Gastrocnemius medialis (tissue), 4 donors: ENCODE measurements around the gene EEF1B2. TPM values are rescaled to one million over a fixed set of nuclear protein-coding genes. Genes with fewer than 3 reads are reported as not detected.

ENCODE experiments used
- ATAC-seq, 2 donors: fragments of 150-250 bp; one replicate each; pipeline ENCODE4 v1.9.1; 2016
- DNase-seq, 2 donors: peaks; one replicate each; pipeline ENCODE4 v3.0.0-alpha.2; 2019
- H3K27ac ChIP-seq, 4 donors: fragments of 200-600 bp; sonication (generic); 1 replicate in 1 of 4; 2 replicates in 3 of 4; pipeline ENCODE4 v1.5.1; 2016 to 2018; ENCODE audit warnings: mild to moderate bottlenecking in 2 of 4, moderate library complexity in 1 of 4
- H3K27me3 ChIP-seq, 3 donors: fragments of 200-600 bp; sonication (generic) in 2 of 3; 1 replicate in 1 of 3; 2 replicates in 2 of 3; pipeline versions ENCODE4 v1.5.1 to v1.6.0; 2016 to 2019; ENCODE audit warnings: mild to moderate bottlenecking in 1 of 3, moderate library complexity in 1 of 3
- H3K36me3 ChIP-seq, 2 donors: fragments of 200-600 bp; sonication (generic) in 1 of 2; one replicate each; pipeline ENCODE4 v1.5.1; 2017 to 2018
- H3K4me1 ChIP-seq, 2 donors: fragments of 200-600 bp; sonication (generic) in 1 of 2; one replicate each; pipeline ENCODE4 v1.5.1; 2016 to 2017; ENCODE audit warnings: mild to moderate bottlenecking in 2 of 2
- H3K4me3 ChIP-seq, 4 donors: fragments of 200-600 bp; sonication (generic) in 3 of 4; 1 replicate in 1 of 4; 2 replicates in 3 of 4; pipeline ENCODE4 v1.5.1; 2016 to 2019; ENCODE audit warnings: mild to moderate bottlenecking in 2 of 4
- H3K9me3 ChIP-seq, 3 donors: fragments of 200-600 bp; sonication (generic) in 2 of 3; 1 replicate in 1 of 3; 2 replicates in 2 of 3; pipeline ENCODE4 v1.5.1; 2016 to 2019
- POLR2A ChIP-seq, 2 donors: fragments of 450-650 bp; IDR thresholded peaks; one replicate each; pipeline ENCODE4 v1.6.1; 2017; ENCODE audit warnings: antibody characterized with exemption in 2 of 2, mild to moderate bottlenecking in 2 of 2, moderate library complexity in 2 of 2
- in situ Hi-C, 4 donors: fragments of 200-750 bp; cut with MboI; loops; one replicate each; pipeline versions ENCODE4 v1.15.0 to v1.8.0; 2017; ENCODE audit warnings: low sequenced_read_pairs in 4 of 4
- intact Hi-C: fragments of 100-400 bp; cut with DNase I; formaldehyde crosslinking; loops from one replicate; pipeline ENCODE4 v1.15.1; 2023; ENCODE audit warnings: low total_unique reads
- total RNA-seq, 4 donors: library from RNA; depleted of rRNA; stranded (reverse); fragments of >200 nt; gene quantifications; one replicate each; pipeline versions ENCODE4 v1.1.0 to v1.2.3, GENCODE V29; 2016
- TF ChIP-seq, protein P1 (sequence below), 5 experiments: fragments of 450-650 bp in 3 of 5; fragments of 200-600 bp in 2 of 5; sonication (generic) in 2 of 5; IDR thresholded peaks in 4 of 5; conservative IDR thresholded peaks in 1 of 5; 1 replicate in 4 of 5; 2 replicates in 1 of 5; pipeline ENCODE4 v1.5.1; 2016 to 2019; ENCODE audit warnings: antibody characterized with exemption in 5 of 5, mild to moderate bottlenecking in 3 of 5, moderate library complexity in 3 of 5

EEF1B2 gene
- total RNA-seq, 4 donors from 2014 or later, result 370 to 590 (median 448) TPM

GRCh38 chr2:206144383-206144782, 15.3 kb upstream of the EEF1B2 start:
- DNase-seq, result no peak
- H3K27me3 ChIP-seq, result no peaks in the 10 kb centered on the region
- in situ Hi-C loops (loop anchor here in 1 of 4 donors (10.0 kb wide), 1 partner anchor 70 kb away; no protein-coding TSS in a partner anchor), intact Hi-C loops (no loop called here)
- no peak for ATAC-seq
- H3K36me3 ChIP-seq, result peaks cover 8 to 100% of the 10 kb centered on the region in 2 donors
- no peaks in the 10 kb centered on the region for H3K9me3 ChIP-seq
- H3K4me1 ChIP-seq, result no peaks in the 10 kb centered on the region
- no peak overlapping the region for H3K4me3 ChIP-seq
- TF ChIP-seq, protein P1, sequence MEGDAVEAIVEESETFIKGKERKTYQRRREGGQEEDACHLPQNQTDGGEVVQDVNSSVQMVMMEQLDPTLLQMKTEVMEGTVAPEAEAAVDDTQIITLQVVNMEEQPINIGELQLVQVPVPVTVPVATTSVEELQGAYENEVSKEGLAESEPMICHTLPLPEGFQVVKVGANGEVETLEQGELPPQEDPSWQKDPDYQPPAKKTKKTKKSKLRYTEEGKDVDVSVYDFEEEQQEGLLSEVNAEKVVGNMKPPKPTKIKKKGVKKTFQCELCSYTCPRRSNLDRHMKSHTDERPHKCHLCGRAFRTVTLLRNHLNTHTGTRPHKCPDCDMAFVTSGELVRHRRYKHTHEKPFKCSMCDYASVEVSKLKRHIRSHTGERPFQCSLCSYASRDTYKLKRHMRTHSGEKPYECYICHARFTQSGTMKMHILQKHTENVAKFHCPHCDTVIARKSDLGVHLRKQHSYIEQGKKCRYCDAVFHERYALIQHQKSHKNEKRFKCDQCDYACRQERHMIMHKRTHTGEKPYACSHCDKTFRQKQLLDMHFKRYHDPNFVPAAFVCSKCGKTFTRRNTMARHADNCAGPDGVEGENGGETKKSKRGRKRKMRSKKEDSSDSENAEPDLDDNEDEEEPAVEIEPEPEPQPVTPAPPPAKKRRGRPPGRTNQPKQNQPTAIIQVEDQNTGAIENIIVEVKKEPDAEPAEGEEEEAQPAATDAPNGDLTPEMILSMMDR (IDR thresholded peaks at IDR 0.05 in 4 of 5, conservative IDR thresholded peaks at IDR 0.05 in 1 of 5), result no peak
- TF ChIP-seq POLR2A (IDR thresholded peaks at IDR 0.05), result no peak
- H3K27ac ChIP-seq, result no peak overlapping the region

GRCh38 chr2:206145665-206146064, 14.0 kb upstream of the EEF1B2 start:
- H3K27ac ChIP-seq, result no peak overlapping the region
- H3K4me1 ChIP-seq, result no peaks in the 10 kb centered on the region
- peaks cover 8 to 93% of the 10 kb centered on the region in 2 donors for H3K36me3 ChIP-seq
- H3K27me3 ChIP-seq, result no peaks in the 10 kb centered on the region
- TF ChIP-seq POLR2A (IDR thresholded peaks at IDR 0.05), result no peak
- TF ChIP-seq, protein P1 (IDR thresholded peaks at IDR 0.05 in 4 of 5, conservative IDR thresholded peaks at IDR 0.05 in 1 of 5), result no peak
- no peaks in the 10 kb centered on the region for H3K9me3 ChIP-seq
- DNase-seq (no peak), ATAC-seq (no peak)
- in situ Hi-C loops, result loop anchor here in 1 of 4 donors (10.0 kb wide), 1 partner anchor 71 kb away; no protein-coding TSS in a partner anchor
- no peak overlapping the region for H3K4me3 ChIP-seq
- intact Hi-C loops, result no loop called here

DNA sequence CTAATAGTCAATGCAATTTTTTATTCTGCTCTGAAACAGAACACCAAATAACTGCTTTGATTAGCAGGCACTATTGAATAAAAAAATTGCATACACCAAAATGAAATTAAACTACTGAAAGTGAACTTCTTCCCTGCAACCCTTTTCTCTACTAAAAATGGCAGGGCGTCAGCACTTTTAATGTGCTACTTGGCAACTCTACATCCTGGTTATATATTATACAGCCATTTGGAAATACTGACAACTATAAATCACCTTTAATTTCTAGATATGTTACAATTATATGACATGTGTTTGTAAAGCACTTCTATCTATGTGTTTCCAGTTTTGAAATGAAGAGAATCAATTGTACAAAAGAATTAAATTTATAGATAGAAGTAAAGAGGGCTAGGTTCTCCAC, 10.4 kb upstream of the EEF1B2 start:
- ATAC-seq, result no peak

GRCh38 chr2:206150168-206150567, 9.5 kb upstream of the EEF1B2 start:
- H3K36me3 ChIP-seq, result peaks cover 5 to 59% of the 10 kb centered on the region in 2 donors
- H3K27ac ChIP-seq, result no peak overlapping the region
- H3K9me3 ChIP-seq, result no peaks in the 10 kb centered on the region
- no peaks in the 10 kb centered on the region for H3K27me3 ChIP-seq
- TF ChIP-seq, protein P1 (IDR thresholded peaks at IDR 0.05 in 4 of 5, conservative IDR thresholded peaks at IDR 0.05 in 1 of 5), result no peak
- TF ChIP-seq POLR2A (IDR thresholded peaks at IDR 0.05), result no peak
- in situ Hi-C loops (loop anchor here in 1 of 4 donors (10.0 kb wide), 1 partner anchor 65 kb away; the partner anchor contains the start of gene INO80D), intact Hi-C loops (no loop called here)
- peaks cover 11% of the 10 kb centered on the region in 2 donors for H3K4me1 ChIP-seq
- no peak for DNase-seq
- no peak overlapping the region for H3K4me3 ChIP-seq
- ATAC-seq, result no peak

More for the DNA sequence above, 10.4 kb upstream of the EEF1B2 start:
- intact Hi-C loops, result no loop called here
- Histone ChIP-seq H3K27ac (no peak overlapping the region), H3K4me3 (no peak overlapping the region), H3K9me3 (no peaks in the 10 kb centered on the region), H3K4me1 (peaks cover 8% of the 10 kb centered on the region in 2 donors), H3K27me3 (no peaks in the 10 kb centered on the region), H3K36me3 (peaks cover 7 to 67% of the 10 kb centered on the region in 2 donors)
- DNase-seq, result no peak
- in situ Hi-C loops, result loop anchor here in 1 of 4 donors (10.0 kb wide), 1 partner anchor 75 kb away; no protein-coding TSS in a partner anchor
- TF ChIP-seq, protein P1 (IDR thresholded peaks at IDR 0.05 in 4 of 5, conservative IDR thresholded peaks at IDR 0.05 in 1 of 5), result no peak
- no peak for TF ChIP-seq POLR2A (IDR thresholded peaks at IDR 0.05)
